ENCODE measurements around the gene DGAT2. TPM values are rescaled to one million over a fixed set of nuclear protein-coding genes. Genes with fewer than 3 reads are reported as not detected.

DGAT2 gene
- total and polyA plus RNA-seq, 2 experiments from 2014 or later = 23.7 to 44.9 TPM

DNA sequence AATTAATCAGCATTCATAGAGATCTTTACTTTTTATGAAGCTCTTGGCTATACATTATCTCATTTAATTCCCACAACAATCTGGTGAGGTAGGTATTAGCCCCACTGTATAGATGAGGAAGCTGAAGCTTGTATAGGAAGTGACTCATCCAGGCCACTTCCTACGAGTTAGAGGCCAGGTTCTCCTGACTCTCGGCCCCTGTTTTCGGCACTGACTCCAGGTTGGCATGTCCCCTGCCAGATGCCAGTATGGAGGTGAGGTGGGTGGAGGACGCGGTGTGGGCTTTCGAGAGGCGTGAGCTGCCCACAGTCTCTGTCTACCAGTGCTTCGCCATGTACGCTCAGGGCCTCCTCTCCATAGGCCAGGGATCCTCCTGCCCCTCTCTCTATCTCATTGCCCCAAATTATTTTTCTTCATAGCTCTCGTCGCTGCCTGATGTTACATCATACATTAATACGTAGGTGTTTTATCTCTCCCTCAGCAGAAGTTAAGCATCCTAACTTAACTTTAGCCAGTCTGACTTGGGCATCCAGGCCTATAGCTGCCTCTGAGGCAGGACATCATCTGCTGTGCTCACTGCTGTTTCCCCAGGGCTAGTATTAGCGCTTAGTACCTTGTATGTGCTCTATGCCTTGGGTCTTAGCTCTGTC is 9.0 kb downstream of the DGAT2 start:
- no peaks in the 10 kb centered on the region for H3K9me3 ChIP-seq (ENCODE audit: low read depth)
- no peaks in the 10 kb centered on the region for H3K4me1 ChIP-seq (ENCODE audit: low read depth)
- no peak overlapping the region for H3K4me3 ChIP-seq
- TF ChIP-seq, protein P1, sequence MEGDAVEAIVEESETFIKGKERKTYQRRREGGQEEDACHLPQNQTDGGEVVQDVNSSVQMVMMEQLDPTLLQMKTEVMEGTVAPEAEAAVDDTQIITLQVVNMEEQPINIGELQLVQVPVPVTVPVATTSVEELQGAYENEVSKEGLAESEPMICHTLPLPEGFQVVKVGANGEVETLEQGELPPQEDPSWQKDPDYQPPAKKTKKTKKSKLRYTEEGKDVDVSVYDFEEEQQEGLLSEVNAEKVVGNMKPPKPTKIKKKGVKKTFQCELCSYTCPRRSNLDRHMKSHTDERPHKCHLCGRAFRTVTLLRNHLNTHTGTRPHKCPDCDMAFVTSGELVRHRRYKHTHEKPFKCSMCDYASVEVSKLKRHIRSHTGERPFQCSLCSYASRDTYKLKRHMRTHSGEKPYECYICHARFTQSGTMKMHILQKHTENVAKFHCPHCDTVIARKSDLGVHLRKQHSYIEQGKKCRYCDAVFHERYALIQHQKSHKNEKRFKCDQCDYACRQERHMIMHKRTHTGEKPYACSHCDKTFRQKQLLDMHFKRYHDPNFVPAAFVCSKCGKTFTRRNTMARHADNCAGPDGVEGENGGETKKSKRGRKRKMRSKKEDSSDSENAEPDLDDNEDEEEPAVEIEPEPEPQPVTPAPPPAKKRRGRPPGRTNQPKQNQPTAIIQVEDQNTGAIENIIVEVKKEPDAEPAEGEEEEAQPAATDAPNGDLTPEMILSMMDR (IDR thresholded peaks at IDR 0.05; ENCODE audit: low read depth, low read length) = no peak
- no peaks in the 10 kb centered on the region for H3K27me3 ChIP-seq
- no peak overlapping the region for H3K27ac ChIP-seq
- H3K36me3 ChIP-seq = no peaks in the 10 kb centered on the region
- DNase-seq (ENCODE audit: low read depth in 1 of 2, low spot score in 1 of 2) = no peak

DNA sequence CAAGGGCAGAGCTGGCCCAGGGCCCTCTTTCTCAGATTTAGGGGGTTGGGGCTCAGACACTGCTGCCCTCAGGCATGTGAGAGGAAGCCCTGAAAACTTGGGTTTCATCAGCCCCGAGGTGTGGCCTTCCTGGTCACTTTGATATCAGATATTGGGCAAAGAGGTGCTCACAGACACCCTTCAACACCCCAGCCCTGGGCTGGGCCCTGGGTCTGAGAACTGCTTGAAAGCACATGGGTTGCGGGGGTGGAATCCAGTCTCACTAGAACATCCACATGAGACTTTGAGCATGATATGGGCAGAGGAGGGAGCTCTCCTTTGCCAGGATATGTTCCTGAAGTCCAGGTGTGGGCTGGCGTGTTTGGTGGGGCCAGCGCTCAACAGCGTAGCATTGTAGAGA is 10.4 kb downstream of the DGAT2 start:
- Histone ChIP-seq H3K9me3 (ENCODE audit: low read depth) (no peaks in the 10 kb centered on the region), H3K4me3 (no peak overlapping the region), H3K4me1 (ENCODE audit: low read depth) (no peaks in the 10 kb centered on the region), H3K36me3 (no peaks in the 10 kb centered on the region), H3K27ac (no peak overlapping the region), H3K27me3 (no peaks in the 10 kb centered on the region)
- TF ChIP-seq, protein P1 (IDR thresholded peaks at IDR 0.05; ENCODE audit: low read depth, low read length) = no peak
- no peak for DNase-seq (ENCODE audit: low read depth in 1 of 2, low spot score in 1 of 2)

DNA sequence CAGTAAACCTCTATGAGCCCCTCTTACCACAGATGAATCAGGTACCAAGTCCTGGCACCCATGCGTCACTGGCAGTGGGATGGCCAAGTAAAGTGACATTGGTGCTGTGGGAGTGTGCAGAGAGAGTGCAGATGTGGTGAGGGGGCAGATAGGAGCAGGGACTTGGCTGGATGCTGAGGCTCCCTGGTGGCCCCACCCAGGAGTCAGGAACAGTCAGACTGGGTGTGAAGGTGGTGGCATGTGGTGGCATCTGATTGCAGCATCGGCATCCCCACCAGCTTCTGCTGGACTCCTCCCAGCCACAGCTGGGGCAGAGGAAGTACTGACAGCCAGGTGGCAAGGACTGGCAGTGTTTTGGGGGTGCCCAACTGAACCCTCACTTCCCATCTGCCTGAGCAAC is 11.4 kb downstream of the DGAT2 start:
- DNase-seq (ENCODE audit: low read depth in 1 of 2, low spot score in 1 of 2) = no peak
- Histone ChIP-seq H3K9me3 (ENCODE audit: low read depth) (no peaks in the 10 kb centered on the region), H3K27ac (no peak overlapping the region), H3K36me3 (no peaks in the 10 kb centered on the region), H3K27me3 (no peaks in the 10 kb centered on the region), H3K4me1 (ENCODE audit: low read depth) (no peaks in the 10 kb centered on the region), H3K4me3 (no peak overlapping the region)
- TF ChIP-seq, protein P1 (IDR thresholded peaks at IDR 0.05; ENCODE audit: low read depth, low read length) = no peak

DNA sequence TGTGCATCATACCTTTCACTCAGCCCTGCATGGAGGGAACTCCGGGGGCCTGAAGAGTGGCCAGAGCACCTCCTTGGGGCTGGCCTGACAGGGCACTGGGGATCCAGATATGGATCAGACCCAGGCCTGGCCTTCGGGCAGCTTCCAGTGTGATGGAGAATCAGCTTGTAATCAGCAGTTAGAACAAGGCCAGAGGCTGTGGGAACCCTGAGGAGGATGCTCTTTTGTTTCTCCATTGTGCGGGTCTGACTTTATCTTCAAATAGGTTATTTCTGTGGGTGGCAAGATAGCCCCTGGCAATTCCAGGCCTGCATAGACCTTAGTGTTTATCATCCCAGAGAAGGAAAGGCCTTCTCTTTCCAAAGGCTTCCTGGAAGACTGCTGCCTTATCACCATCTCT is 12.3 kb downstream of the DGAT2 start:
- Histone ChIP-seq H3K9me3 (ENCODE audit: low read depth) (no peaks in the 10 kb centered on the region), H3K27ac (no peak overlapping the region), H3K4me1 (ENCODE audit: low read depth) (no peaks in the 10 kb centered on the region), H3K36me3 (no peaks in the 10 kb centered on the region), H3K4me3 (no peak overlapping the region), H3K27me3 (no peaks in the 10 kb centered on the region)
- DNase-seq (ENCODE audit: low read depth in 1 of 2, low spot score in 1 of 2) = no peak
- TF ChIP-seq, protein P1 (IDR thresholded peaks at IDR 0.05; ENCODE audit: low read depth, low read length) = no peak

DNA sequence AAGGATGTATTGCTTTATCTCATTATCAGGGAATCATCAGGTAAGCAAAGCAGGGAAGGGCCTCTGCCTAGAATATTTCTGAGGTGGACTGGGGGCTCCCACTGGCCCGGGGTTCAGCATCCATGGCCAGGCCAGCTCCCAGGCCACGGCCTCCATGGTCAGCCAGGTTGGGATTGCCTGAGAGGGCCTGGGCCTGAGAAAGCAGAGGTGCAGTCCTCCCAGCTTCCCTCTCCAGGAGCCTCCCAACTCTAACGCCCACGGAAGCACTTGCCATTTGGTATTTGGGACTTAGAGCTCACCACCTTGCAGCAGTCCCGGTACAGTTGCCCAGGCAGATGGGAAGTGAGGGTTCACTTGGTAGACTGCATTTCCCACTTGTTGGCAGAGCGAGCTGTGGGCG is 12.7 kb downstream of the DGAT2 start:
- Histone ChIP-seq H3K4me3 (no peak overlapping the region), H3K27me3 (no peaks in the 10 kb centered on the region), H3K4me1 (ENCODE audit: low read depth) (no peaks in the 10 kb centered on the region), H3K9me3 (ENCODE audit: low read depth) (no peaks in the 10 kb centered on the region), H3K36me3 (no peaks in the 10 kb centered on the region), H3K27ac (no peak overlapping the region)
- no peak for DNase-seq (ENCODE audit: low read depth in 1 of 2, low spot score in 1 of 2)
- TF ChIP-seq, protein P1 (IDR thresholded peaks at IDR 0.05; ENCODE audit: low read depth, low read length) = no peak
